SK-N-SH (cell line): ENCODE results near the gene DNMBP. TPM values are rescaled to one million over a fixed set of nuclear protein-coding genes. Genes with fewer than 3 reads are reported as not detected.
"Not testable (repeated sequence)": the region's sequence is repeated elsewhere in the genome, so short reads cannot be mapped to it uniquely, and the experiment has no call there.

Experiments used
- CTCF ChIA-PET: fragments of 300-600, 350-600 bp; formaldehyde crosslinking; extraction: SDS; loops from one replicate; lab custom pipeline; 2021; lab: Yijun Ruan, JAX
- POLR2A ChIA-PET: fragments of 350-600 bp; sonication (Branson Sonifier 250); formaldehyde crosslinking; extraction: SDS; loops from one replicate; lab custom pipeline; 2020; ENCODE audit warnings: antibody characterized with exemption, inconsistent platforms; lab: Yijun Ruan, JAX
- DNase-seq: peaks from one replicate; pipeline ENCODE4 v3.0.0; 2012
- H2AFZ ChIP-seq: fragments of 200-600 bp; sonication (generic); 2 replicates; pipeline ENCODE4 v1.8.1; 2016; ENCODE audit warnings: antibody characterized with exemption, mild to moderate bottlenecking, low read depth
- H3F3A ChIP-seq: fragments of 200-600 bp; sonication (generic); replicated peaks from 2 replicates; pipeline ENCODE3; 2016; ENCODE audit warnings: antibody characterized with exemption, mild to moderate bottlenecking; ENCODE audit not compliant: insufficient read depth
- H3K27ac ChIP-seq, 2 experiments: fragments of 200-500 bp in 1 of 2; fragments of 200-600 bp in 1 of 2; sonication (Bioruptor generic) in 1 of 2; sonication (generic), shearing (Covaris generic) in 1 of 2; 2 replicates each; pipeline versions ENCODE4 v1.5.1 to v1.6.1; 2014 to 2016; ENCODE audit warnings: low read depth in 2 of 2, inconsistent platforms in 1 of 2, low read length in 1 of 2, mild to moderate bottlenecking in 1 of 2, mixed read lengths in 1 of 2
- H3K27me3 ChIP-seq: fragments of 200-600 bp; sonication (generic), shearing (Covaris generic); 2 replicates; pipeline ENCODE4 v1.6.1; 2016; ENCODE audit warnings: mixed run types; ENCODE audit not compliant: insufficient read depth
- H3K36me3 ChIP-seq, 2 experiments: fragments of 200-500 bp in 1 of 2; fragments of 200-600 bp in 1 of 2; sonication (Bioruptor generic) in 1 of 2; sonication (generic) in 1 of 2; replicated peaks in 1 of 2; 2 replicates each; pipeline versions ENCODE3 to v1.5.1; 2014 to 2016; ENCODE audit warnings: low read length in 1 of 2, mild to moderate bottlenecking in 1 of 2; ENCODE audit not compliant: insufficient read depth in 2 of 2, control insufficient read depth in 1 of 2
- H3K4me1 ChIP-seq, 2 experiments: fragments of 200-500 bp in 1 of 2; fragments of 200-600 bp in 1 of 2; sonication (Bioruptor generic) in 1 of 2; sonication (generic), shearing (Covaris generic) in 1 of 2; 2 replicates each; pipeline versions ENCODE4 v1.5.1 to v1.6.1; 2014 to 2016; ENCODE audit warnings: low read depth in 1 of 2, low read length in 1 of 2, mixed run types in 1 of 2; ENCODE audit not compliant: insufficient read depth in 2 of 2, control insufficient read depth in 1 of 2
- H3K4me2 ChIP-seq: fragments of 200-600 bp; sonication (generic), shearing (Covaris generic); 2 replicates; pipeline ENCODE4 v1.6.1; 2017; ENCODE audit warnings: mixed run types
- H3K4me3 ChIP-seq, 2 experiments: fragments of 200-500 bp in 1 of 2; fragments of 200-600 bp in 1 of 2; sonication (Bioruptor generic) in 1 of 2; sonication (generic), shearing (Covaris generic) in 1 of 2; 2 replicates each; pipeline versions ENCODE4 v1.5.1 to v1.8.1; 2014 to 2016; ENCODE audit warnings: low read depth in 2 of 2, inconsistent platforms in 1 of 2, low read length in 1 of 2, mild to moderate bottlenecking in 1 of 2, mixed read lengths in 1 of 2, moderate library complexity in 1 of 2
- H3K79me2 ChIP-seq: fragments of 200-600 bp; sonication (generic); 2 replicates; pipeline ENCODE4 v1.8.1; 2017; ENCODE audit warnings: mild to moderate bottlenecking; ENCODE audit not compliant: insufficient read depth
- H3K9ac ChIP-seq: fragments of 200-600 bp; sonication (generic); 2 replicates; pipeline ENCODE4 v1.6.1; 2017; ENCODE audit warnings: mixed run types
- H3K9me2 ChIP-seq: fragments of 200-600 bp; sonication (generic); 2 replicates; pipeline ENCODE4 v1.6.1; 2017; ENCODE audit warnings: mixed run types
- H3K9me3 ChIP-seq: fragments of 200-600 bp; sonication (generic); 2 replicates; pipeline ENCODE4 v1.6.1; 2017; ENCODE audit warnings: mixed run types, mild to moderate bottlenecking, moderate library complexity
- H4K20me1 ChIP-seq: fragments of 200-600 bp; sonication (generic); 2 replicates; pipeline ENCODE4 v1.6.1; 2017; ENCODE audit warnings: mild to moderate bottlenecking, mixed run types; ENCODE audit not compliant: insufficient read depth
- CTCF ChIP-seq: fragments of 200-600 bp; sonication (generic); IDR thresholded peaks from 2 replicates; pipeline ENCODE4 v1.6.1; 2017; ENCODE audit warnings: antibody characterized with exemption, mild to moderate bottlenecking, moderate library complexity
- GABPA ChIP-seq: IDR thresholded peaks from 2 replicates; pipeline ENCODE4 v1.4.0; 2012; ENCODE audit warnings: low read depth, mild to moderate bottlenecking
- IRF3 ChIP-seq: fragments of 150-350 bp; IDR thresholded peaks from 2 replicates; pipeline ENCODE4 v1.6.1; 2016; ENCODE audit warnings: mild to moderate bottlenecking, low read depth, low read length
- JUND ChIP-seq: IDR thresholded peaks from 2 replicates; pipeline ENCODE4 v1.4.0; 2012
- MAX ChIP-seq: IDR thresholded peaks from 2 replicates; pipeline ENCODE4 v1.4.0; 2012; ENCODE audit warnings: low read depth
- NFIC ChIP-seq: IDR thresholded peaks from 2 replicates; pipeline ENCODE4 v1.4.0; 2012; ENCODE audit warnings: borderline replicate concordance
- PBX3 ChIP-seq: IDR thresholded peaks from 2 replicates; pipeline ENCODE4; 2012
- POLR2AphosphoS5 ChIP-seq: IDR thresholded peaks from 2 replicates; pipeline ENCODE4 v1.6.1; 2012; ENCODE audit warnings: low read depth, low read length
- RAD21 ChIP-seq: IDR thresholded peaks from 2 replicates; pipeline ENCODE4 v1.6.1; 2012; ENCODE audit warnings: mild to moderate bottlenecking, low read length
- RCOR1 ChIP-seq: fragments of 150-350 bp; IDR thresholded peaks from 2 replicates; pipeline ENCODE4 v1.6.1; 2017; ENCODE audit warnings: antibody characterized with exemption, low read length
- REST ChIP-seq: IDR thresholded peaks from 2 replicates; pipeline ENCODE4 v1.6.1; 2012; ENCODE audit warnings: mild to moderate bottlenecking, low read depth, low read length, moderate library complexity
- SIN3A ChIP-seq: IDR thresholded peaks from 2 replicates; pipeline ENCODE4 v1.6.1; 2012; ENCODE audit warnings: low read depth, mild to moderate bottlenecking, low read length, moderate library complexity, borderline replicate concordance
- SMC3 ChIP-seq: IDR thresholded peaks from 2 replicates; pipeline ENCODE4 v1.6.1; 2012; ENCODE audit warnings: low read depth, low read length, improper control_type of control experiment
- TAF1 ChIP-seq: IDR thresholded peaks from 2 replicates; pipeline ENCODE4 v1.6.1; 2012; ENCODE audit warnings: low read depth, mild to moderate bottlenecking, low read length, moderate library complexity, borderline replicate concordance
- TCF12 ChIP-seq: IDR thresholded peaks from 2 replicates; pipeline ENCODE4 v1.4.0; 2012
- USF1 ChIP-seq: IDR thresholded peaks from 2 replicates; pipeline ENCODE4 v1.4.0; 2012; ENCODE audit warnings: low read depth, borderline replicate concordance
- YY1 ChIP-seq: IDR thresholded peaks from 2 replicates; pipeline ENCODE4 v1.4.0; 2012; ENCODE audit warnings: low read depth, mild to moderate bottlenecking
- ZBTB33 ChIP-seq: IDR thresholded peaks from 2 replicates; pipeline ENCODE4 v1.4.0; 2012; ENCODE audit warnings: low read depth, borderline replicate concordance
- WGBS: methylation state at CpG from one replicate; pipeline ENCODE4 v1.1.6; 2017; ENCODE audit warnings: low lambda C conversion rate; 5-methylcytosine and 5-hydroxymethylcytosine counted together
- polyA plus RNA-seq, 3 experiments: library from polyadenylated mRNA; depleted of rRNA; stranded (reverse); fragments of >200 nt; gene quantifications; 2 replicates each; pipeline ENCODE4 v1.2.3, GENCODE V29; 2012

Gene DNMBP
- polyA plus RNA-seq, 1 of the 3 experiments (the other 2 are of a cell fraction) = 40.2 TPM

- no peaks in the 10 kb centered on the region; a peak in 1 of 4 replicates for H3K4me1 ChIP-seq
- H2AFZ ChIP-seq = no peak overlapping the region
- H3K4me3 ChIP-seq = no peak overlapping the region
- H3K9ac ChIP-seq = no peak overlapping the region
- no peak for TF ChIP-seq REST
- no peak for TF ChIP-seq RCOR1
- no peak for TF ChIP-seq PBX3
- TF ChIP-seq NFIC = no peak
- TF ChIP-seq SIN3A = no peak
- TF ChIP-seq ZBTB33 = no peak
- no peak for TF ChIP-seq GABPA
- TF ChIP-seq CTCF = no peak
- TF ChIP-seq IRF3 = no peak
- no peak for TF ChIP-seq RAD21
- no peak for TF ChIP-seq YY1
- no peak for TF ChIP-seq POLR2AphosphoS5
- no peak for TF ChIP-seq TCF12
- no peak for TF ChIP-seq SMC3
- no peak for TF ChIP-seq TAF1
- no peak for TF ChIP-seq MAX
- no peak for TF ChIP-seq USF1
- no peak for TF ChIP-seq JUND
- POLR2A ChIA-PET = no interaction called here
- H3K36me3 ChIP-seq = no peaks in the 10 kb centered on the region
- WGBS = 92% methylated on average over 6 of the region's 7 CpGs
- no peaks in the 10 kb centered on the region for H4K20me1 ChIP-seq
- peaks cover 6% of the 10 kb centered on the region for H3F3A ChIP-seq
- H3K79me2 ChIP-seq = no peaks in the 10 kb centered on the region
- no peaks in the 10 kb centered on the region for H3K9me3 ChIP-seq
- H3K4me2 ChIP-seq = no peak overlapping the region
- no peak for DNase-seq
- H3K27ac ChIP-seq = no peak overlapping the region
- no peaks in the 10 kb centered on the region for H3K9me2 ChIP-seq
- H3K27me3 ChIP-seq = no peaks in the 10 kb centered on the region
- CTCF ChIA-PET = interaction anchor here (1.7 kb wide), 1 partner anchor 204 kb away, joined by 5 read pairs; no protein-coding TSS in a partner anchor
Measured at GRCh38 chr10:99841746-99842145, 168.0 kb downstream of the DNMBP start.

GRCh38 chr10:99840859-99841258 is 168.9 kb downstream of the DNMBP start:
- WGBS = 72% methylated on average over 2 of the region's 2 CpGs
- CTCF ChIA-PET, H2AFZ ChIP-seq, POLR2A ChIA-PET, H3K4me2 ChIP-seq, H3K36me3 ChIP-seq, H3K9me3 ChIP-seq, H4K20me1 ChIP-seq, H3K9ac ChIP-seq, H3K27me3 ChIP-seq, H3K4me3 ChIP-seq, DNase-seq, H3K27ac ChIP-seq, H3K79me2 ChIP-seq, H3K9me2 ChIP-seq, H3K4me1 ChIP-seq: not testable (repeated sequence)
- peaks cover 11% of the 10 kb centered on the region for H3F3A ChIP-seq
